Keratinocyte (primary cell): ENCODE measurements around the gene RHBDD3.

Source experiments
- CTCF ChIP-seq, 3 experiments: IDR thresholded peaks in 1 of 3; conservative IDR thresholded peaks in 1 of 3; optimal IDR thresholded peaks in 1 of 3; 2 replicates in 2 of 3; 3 replicates in 1 of 3; pipeline versions ENCODE3 to v1.5.1; 2011; ENCODE audit warnings: low read length in 3 of 3, mild to moderate bottlenecking in 3 of 3, moderate library complexity in 2 of 3, control low read depth in 1 of 3, inconsistent platforms in 1 of 3; ENCODE audit not compliant: insufficient read depth in 2 of 3; ENCODE audit errors: extremely low read depth in 1 of 3
- EZH2 ChIP-seq: IDR thresholded peaks from one replicate; pipeline ENCODE4 v1.6.1; 2012; ENCODE audit warnings: inconsistent platforms, mild to moderate bottlenecking, low read length, moderate library complexity

GRCh38 chr22:29233277-29233877, 34.4 kb downstream of the RHBDD3 start:
- TF ChIP-seq CTCF (optimal IDR thresholded peaks at IDR 0.05 in 1 of 3, IDR thresholded peaks at IDR 0.05 in 1 of 3, conservative IDR thresholded peaks at IDR 0.05 in 1 of 3; ENCODE audit: extremely low read depth in 1 of 3, insufficient read depth in 2 of 3, low read length in 3 of 3) = no peak
- no peak for TF ChIP-seq EZH2
